SK-N-SH treated with all-trans-retinoic acid at 6 μM for 48 hours (cell line): ENCODE data around the gene NF1.

Experiments
- ESRRG ChIP-seq: fragments of 250-450 bp; sonication (Bioruptor Pico); IDR thresholded peaks from 2 replicates; pipeline ENCODE4 v1.6.1; 2021; ENCODE audit warnings: mild to moderate bottlenecking
- ISL1 ChIP-seq: fragments of 250-450 bp; sonication (Bioruptor Pico); IDR thresholded peaks from 2 replicates; pipeline ENCODE4 v2.1.2; 2022; ENCODE audit warnings: mild to moderate bottlenecking, moderate library complexity
- PPARA ChIP-seq: fragments of 250-450 bp; sonication (Bioruptor Pico); IDR thresholded peaks from 2 replicates; pipeline ENCODE4 v1.5.0; 2020; ENCODE audit warnings: mild to moderate bottlenecking, borderline replicate concordance
- RARB ChIP-seq: fragments of 250-450 bp; sonication (Bioruptor Pico); IDR thresholded peaks from 2 replicates; pipeline ENCODE4 v1.8.0; 2021; ENCODE audit warnings: mild to moderate bottlenecking, moderate library complexity
- TCF4 ChIP-seq: fragments of 250-450 bp; sonication (Bioruptor Pico); IDR thresholded peaks from 2 replicates; pipeline ENCODE4 v1.8.0; 2021; ENCODE audit warnings: mild to moderate bottlenecking, moderate library complexity, borderline replicate concordance
- ZFP3 ChIP-seq: fragments of 250-450 bp; sonication (Bioruptor Pico); IDR thresholded peaks from 2 replicates; pipeline ENCODE4 v1.5.0; 2020; ENCODE audit warnings: mild to moderate bottlenecking, moderate library complexity
- ZFP30 ChIP-seq: fragments of 450-650 bp; formaldehyde crosslinking; IDR thresholded peaks from 2 replicates; pipeline ENCODE4 v1.5.0; 2022; ENCODE audit warnings: mild to moderate bottlenecking, moderate library complexity
- ZNF565 ChIP-seq: fragments of 450-650 bp; formaldehyde crosslinking; conservative IDR thresholded peaks from 2 replicates; pipeline ENCODE4 v1.5.0; 2020; ENCODE audit warnings: low read depth, mild to moderate bottlenecking, moderate library complexity
- ZNF70 ChIP-seq: fragments of 450-650 bp; formaldehyde crosslinking; IDR thresholded peaks from 2 replicates; pipeline ENCODE4 v1.5.0; 2020; ENCODE audit warnings: mild to moderate bottlenecking, moderate library complexity
- TF ChIP-seq, protein P1 (sequence below): fragments of 250-450 bp; sonication (Bioruptor Pico); IDR thresholded peaks from 2 replicates; pipeline ENCODE4 v1.8.0; 2020; ENCODE audit warnings: mild to moderate bottlenecking, moderate library complexity, borderline replicate concordance
- TF ChIP-seq, protein P2 (sequence below): fragments of 250-450 bp; sonication (Bioruptor Pico); IDR thresholded peaks from 2 replicates; pipeline ENCODE4 v1.5.0; 2020; ENCODE audit warnings: mild to moderate bottlenecking, moderate library complexity
- TF ChIP-seq, protein P3 (sequence below): fragments of 250-450 bp; sonication (Bioruptor Pico); IDR thresholded peaks from 2 replicates; pipeline ENCODE4 v1.8.0; 2021; ENCODE audit warnings: low read depth, mild to moderate bottlenecking, moderate library complexity, borderline replicate concordance
- TF ChIP-seq, protein P4 (sequence below): fragments of 250-450 bp; sonication (Bioruptor Pico); IDR thresholded peaks from 2 replicates; pipeline ENCODE4 v1.5.1; 2020; ENCODE audit warnings: low read depth, mild to moderate bottlenecking, moderate library complexity
- TF ChIP-seq, protein P5 (sequence below): fragments of 250-450 bp; sonication (Bioruptor Pico); IDR thresholded peaks from 2 replicates; pipeline ENCODE4 v1.5.1; 2021; ENCODE audit warnings: mild to moderate bottlenecking, moderate library complexity

DNA sequence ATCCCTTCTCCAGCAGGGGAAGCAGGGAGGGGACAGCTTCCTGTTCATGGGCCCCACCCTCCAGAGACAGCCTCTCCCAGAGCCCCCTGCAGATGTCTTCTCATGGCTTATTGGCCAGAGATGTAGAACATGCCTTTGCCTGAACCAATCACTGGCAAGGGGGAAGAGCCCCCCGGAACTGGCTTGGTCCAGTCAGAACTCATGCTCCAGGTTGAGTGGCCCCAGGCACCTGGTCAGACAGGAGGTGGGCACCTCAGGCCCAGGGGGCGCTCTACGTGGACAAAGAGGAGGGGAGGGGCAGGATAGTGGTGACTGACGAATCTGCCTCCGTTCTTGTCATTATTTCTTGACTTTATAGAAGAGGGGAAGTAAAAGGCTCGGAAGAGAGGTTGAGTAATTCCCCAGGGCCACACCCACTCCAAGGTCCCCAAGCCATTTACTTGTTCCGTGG is 320.3 kb downstream of the NF1 start:
- TF ChIP-seq, protein P1, sequence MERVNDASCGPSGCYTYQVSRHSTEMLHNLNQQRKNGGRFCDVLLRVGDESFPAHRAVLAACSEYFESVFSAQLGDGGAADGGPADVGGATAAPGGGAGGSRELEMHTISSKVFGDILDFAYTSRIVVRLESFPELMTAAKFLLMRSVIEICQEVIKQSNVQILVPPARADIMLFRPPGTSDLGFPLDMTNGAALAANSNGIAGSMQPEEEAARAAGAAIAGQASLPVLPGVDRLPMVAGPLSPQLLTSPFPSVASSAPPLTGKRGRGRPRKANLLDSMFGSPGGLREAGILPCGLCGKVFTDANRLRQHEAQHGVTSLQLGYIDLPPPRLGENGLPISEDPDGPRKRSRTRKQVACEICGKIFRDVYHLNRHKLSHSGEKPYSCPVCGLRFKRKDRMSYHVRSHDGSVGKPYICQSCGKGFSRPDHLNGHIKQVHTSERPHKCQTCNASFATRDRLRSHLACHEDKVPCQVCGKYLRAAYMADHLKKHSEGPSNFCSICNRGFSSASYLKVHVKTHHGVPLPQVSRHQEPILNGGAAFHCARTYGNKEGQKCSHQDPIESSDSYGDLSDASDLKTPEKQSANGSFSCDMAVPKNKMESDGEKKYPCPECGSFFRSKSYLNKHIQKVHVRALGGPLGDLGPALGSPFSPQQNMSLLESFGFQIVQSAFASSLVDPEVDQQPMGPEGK (CRISPR knock-in tag): no peak
- no peak for TF ChIP-seq ZFP30 (CRISPR knock-in tag)
- TF ChIP-seq, protein P2, sequence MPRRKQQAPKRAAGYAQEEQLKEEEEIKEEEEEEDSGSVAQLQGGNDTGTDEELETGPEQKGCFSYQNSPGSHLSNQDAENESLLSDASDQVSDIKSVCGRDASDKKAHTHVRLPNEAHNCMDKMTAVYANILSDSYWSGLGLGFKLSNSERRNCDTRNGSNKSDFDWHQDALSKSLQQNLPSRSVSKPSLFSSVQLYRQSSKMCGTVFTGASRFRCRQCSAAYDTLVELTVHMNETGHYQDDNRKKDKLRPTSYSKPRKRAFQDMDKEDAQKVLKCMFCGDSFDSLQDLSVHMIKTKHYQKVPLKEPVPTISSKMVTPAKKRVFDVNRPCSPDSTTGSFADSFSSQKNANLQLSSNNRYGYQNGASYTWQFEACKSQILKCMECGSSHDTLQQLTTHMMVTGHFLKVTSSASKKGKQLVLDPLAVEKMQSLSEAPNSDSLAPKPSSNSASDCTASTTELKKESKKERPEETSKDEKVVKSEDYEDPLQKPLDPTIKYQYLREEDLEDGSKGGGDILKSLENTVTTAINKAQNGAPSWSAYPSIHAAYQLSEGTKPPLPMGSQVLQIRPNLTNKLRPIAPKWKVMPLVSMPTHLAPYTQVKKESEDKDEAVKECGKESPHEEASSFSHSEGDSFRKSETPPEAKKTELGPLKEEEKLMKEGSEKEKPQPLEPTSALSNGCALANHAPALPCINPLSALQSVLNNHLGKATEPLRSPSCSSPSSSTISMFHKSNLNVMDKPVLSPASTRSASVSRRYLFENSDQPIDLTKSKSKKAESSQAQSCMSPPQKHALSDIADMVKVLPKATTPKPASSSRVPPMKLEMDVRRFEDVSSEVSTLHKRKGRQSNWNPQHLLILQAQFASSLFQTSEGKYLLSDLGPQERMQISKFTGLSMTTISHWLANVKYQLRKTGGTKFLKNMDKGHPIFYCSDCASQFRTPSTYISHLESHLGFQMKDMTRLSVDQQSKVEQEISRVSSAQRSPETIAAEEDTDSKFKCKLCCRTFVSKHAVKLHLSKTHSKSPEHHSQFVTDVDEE (CRISPR knock-in tag): no peak
- TF ChIP-seq, protein P3, sequence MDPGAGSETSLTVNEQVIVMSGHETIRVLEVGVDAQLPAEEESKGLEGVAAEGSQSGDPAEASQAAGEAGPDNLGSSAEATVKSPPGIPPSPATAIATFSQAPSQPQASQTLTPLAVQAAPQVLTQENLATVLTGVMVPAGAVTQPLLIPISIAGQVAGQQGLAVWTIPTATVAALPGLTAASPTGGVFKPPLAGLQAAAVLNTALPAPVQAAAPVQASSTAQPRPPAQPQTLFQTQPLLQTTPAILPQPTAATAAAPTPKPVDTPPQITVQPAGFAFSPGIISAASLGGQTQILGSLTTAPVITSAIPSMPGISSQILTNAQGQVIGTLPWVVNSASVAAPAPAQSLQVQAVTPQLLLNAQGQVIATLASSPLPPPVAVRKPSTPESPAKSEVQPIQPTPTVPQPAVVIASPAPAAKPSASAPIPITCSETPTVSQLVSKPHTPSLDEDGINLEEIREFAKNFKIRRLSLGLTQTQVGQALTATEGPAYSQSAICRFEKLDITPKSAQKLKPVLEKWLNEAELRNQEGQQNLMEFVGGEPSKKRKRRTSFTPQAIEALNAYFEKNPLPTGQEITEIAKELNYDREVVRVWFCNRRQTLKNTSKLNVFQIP (CRISPR knock-in tag): no peak
- no peak for TF ChIP-seq ZFP3 (CRISPR knock-in tag)
- no peak for TF ChIP-seq TCF4 (CRISPR knock-in tag)
- TF ChIP-seq ESRRG (CRISPR knock-in tag): no peak
- no peak for TF ChIP-seq ZNF565 (CRISPR knock-in tag)
- no peak for TF ChIP-seq ISL1 (CRISPR knock-in tag)
- TF ChIP-seq PPARA (CRISPR knock-in tag): no peak
- no peak for TF ChIP-seq RARB
- TF ChIP-seq, protein P4, sequence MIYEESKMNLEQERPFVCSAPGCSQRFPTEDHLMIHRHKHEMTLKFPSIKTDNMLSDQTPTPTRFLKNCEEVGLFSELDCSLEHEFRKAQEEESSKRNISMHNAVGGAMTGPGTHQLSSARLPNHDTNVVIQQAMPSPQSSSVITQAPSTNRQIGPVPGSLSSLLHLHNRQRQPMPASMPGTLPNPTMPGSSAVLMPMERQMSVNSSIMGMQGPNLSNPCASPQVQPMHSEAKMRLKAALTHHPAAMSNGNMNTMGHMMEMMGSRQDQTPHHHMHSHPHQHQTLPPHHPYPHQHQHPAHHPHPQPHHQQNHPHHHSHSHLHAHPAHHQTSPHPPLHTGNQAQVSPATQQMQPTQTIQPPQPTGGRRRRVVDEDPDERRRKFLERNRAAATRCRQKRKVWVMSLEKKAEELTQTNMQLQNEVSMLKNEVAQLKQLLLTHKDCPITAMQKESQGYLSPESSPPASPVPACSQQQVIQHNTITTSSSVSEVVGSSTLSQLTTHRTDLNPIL (CRISPR knock-in tag): no peak
- TF ChIP-seq, protein P5, sequence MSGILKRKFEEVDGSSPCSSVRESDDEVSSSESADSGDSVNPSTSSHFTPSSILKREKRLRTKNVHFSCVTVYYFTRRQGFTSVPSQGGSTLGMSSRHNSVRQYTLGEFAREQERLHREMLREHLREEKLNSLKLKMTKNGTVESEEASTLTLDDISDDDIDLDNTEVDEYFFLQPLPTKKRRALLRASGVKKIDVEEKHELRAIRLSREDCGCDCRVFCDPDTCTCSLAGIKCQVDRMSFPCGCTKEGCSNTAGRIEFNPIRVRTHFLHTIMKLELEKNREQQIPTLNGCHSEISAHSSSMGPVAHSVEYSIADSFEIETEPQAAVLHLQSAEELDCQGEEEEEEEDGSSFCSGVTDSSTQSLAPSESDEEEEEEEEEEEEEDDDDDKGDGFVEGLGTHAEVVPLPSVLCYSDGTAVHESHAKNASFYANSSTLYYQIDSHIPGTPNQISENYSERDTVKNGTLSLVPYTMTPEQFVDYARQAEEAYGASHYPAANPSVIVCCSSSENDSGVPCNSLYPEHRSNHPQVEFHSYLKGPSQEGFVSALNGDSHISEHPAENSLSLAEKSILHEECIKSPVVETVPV (CRISPR knock-in tag): no peak
- TF ChIP-seq ZNF70: no peak
